ENCODE results near the gene ZNF112.

The ZNF112 gene

DNA sequence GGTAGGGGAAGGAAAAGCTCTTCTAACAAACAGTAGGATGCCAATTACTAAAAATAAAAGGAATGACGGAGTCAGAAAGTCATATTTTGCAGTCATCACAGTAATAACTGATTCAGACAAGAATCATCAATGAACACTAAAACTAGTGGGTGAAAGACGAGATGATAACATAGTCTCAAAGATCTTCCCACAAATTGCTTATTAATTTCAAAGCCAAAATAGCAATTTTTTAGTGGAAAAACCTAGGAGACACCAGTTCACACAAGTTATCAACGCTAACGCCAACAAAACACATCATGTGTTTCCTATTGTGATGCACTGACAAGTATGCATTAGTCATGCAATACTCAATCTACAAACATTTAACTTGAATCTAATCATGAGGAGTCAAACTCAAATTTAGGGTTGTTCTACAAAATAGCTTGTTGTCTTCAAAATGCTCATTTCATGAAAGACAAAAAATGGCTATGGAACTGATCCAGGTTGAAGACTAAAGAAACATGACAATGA, 78.2 kb downstream of the ZNF112 start:
- no peak for DNase-seq

DNA sequence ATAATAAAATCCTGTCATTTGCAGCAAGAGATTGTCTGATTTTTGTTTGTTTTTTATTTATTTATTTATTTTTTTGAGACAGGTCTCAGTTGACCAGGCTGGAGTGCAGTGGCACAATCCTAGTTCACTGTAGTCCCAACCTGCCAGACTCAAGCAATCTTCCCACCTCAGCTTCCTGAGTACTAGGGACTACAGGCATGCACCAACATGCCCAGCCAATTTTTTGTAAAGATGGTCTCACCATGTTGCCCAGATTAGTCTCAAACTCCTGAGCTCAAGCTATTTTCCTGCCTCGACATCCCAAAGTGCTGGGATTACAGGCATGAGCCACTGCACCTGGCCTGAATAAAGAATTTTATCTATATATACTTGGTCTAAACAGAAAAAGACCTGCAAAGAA, 79.1 kb downstream of the ZNF112 start:
- DNase-seq: no peak
